Renal cortical epithelial cell (primary cell): Measurements from ENCODE around the gene NFATC2. TPM values are rescaled to one million over a fixed set of nuclear protein-coding genes. Genes with fewer than 3 reads are reported as not detected.
"Not testable (repeated sequence)": the region's sequence is repeated elsewhere in the genome, so short reads cannot be mapped to it uniquely, and the experiment has no call there.

Experiments
- DNase-seq: peaks from one replicate; pipeline ENCODE4 v3.0.0-alpha.2; 2011; ENCODE audit warnings: low read depth
- total RNA-seq: library from RNA; depleted of rRNA; stranded (reverse); fragments of >200 nt; gene quantifications from 2 replicates; pipeline ENCODE4 v1.2.3, GENCODE V29; 2014

The NFATC2 gene
- total RNA-seq, 1 donor from 2014 or later, result under 0.01 TPM

- not testable (repeated sequence) for DNase-seq
Observed at GRCh38 chr20:51568533-51568932, 26.0 kb upstream of the NFATC2 start.

- DNase-seq, result no peak
Observed at GRCh38 chr20:51567622-51568021, 25.1 kb upstream of the NFATC2 start.

- no peak for DNase-seq
Observed at GRCh38 chr20:51566594-51566993, 24.1 kb upstream of the NFATC2 start.

DNA sequence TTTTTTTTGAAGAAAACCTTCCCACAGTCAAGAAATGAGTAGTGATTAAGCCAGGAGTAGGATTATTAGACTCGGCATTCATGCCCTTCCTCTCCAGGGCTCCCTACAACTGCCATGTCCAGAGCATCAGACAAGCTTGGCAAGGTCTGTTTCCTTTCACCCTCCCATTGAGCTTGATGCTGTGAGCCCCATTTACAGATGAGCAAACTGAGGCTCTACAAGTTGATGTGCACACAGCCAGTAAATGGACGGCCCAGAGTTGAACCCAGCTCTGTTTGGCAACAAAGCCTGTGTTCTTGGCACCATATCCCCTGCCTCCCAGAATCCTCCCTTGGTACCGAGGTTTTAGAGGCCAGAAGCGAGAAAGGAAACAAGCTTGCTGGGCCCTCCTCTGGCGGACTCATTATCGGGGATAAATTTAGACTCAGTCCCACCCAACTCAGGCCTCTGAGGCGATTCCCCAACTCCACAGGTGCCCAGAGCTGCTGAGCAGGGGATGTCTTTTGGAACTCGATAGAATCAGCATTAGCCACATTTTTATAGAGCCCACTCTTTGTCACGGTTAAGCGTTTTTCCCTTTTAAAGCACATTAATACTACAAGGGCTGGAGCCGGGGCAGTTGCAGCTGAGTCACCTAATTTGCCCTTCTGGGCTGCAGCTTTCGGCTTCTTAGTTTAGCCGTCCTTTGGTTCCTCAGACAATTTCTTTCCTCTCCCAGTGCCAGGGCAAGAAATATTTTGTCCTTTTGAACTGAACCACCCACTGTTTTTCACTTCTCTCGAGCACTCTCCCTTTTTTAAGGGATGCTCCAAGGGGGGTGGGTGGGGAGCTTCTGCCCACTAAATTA lies 23.0 kb upstream of the NFATC2 start:
- DNase-seq, result no peak

- peak; percentile 60 for DNase-seq
Observed at GRCh38 chr20:51563486-51564332, 21.2 kb upstream of the NFATC2 start.

- DNase-seq, result no peak
Observed at GRCh38 chr20:51563174-51563485, 20.6 kb upstream of the NFATC2 start.

DNA sequence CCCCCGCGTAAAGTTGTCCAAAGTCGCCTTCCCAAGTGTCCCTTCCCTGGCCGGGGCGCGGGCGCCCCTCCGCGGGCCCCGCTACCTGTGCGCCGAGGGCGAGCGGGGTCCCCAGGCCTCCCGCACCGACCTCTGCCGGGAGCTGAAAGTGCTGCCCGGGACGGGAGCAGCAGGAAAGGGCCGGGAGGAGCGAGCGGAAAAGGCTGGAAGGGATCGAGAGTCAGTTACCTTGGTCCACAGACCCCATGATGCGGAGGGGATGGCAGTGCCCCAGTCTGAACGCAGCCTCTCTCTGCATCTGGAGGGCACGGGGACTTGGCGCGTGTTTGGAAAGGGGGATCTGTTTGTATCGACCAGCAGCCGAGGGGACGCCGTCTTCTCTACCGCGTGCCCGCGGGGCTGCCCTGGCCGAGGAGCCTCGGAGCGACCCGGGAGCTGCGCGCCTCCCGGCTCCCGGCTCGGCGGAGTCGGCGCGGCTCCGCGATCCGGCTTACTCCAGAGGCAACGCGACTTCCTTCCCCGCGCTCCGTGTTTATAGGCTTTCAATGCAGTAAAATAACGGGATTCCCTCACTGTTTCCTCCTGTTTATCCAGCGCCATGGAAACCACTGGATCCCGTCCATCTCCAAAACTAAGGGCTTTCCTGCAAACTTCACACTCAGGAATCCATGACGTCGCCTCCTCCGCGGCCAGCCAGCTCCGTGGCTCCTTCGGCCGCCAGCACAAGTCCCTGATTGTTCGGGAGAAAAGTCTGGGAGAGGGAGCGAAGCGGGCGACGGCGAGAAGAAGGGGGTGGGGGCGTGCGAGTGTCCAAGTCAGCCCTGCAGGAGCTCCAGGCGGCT lies 20.0 kb upstream of the NFATC2 start:
- peak; percentile 82 for DNase-seq

DNA sequence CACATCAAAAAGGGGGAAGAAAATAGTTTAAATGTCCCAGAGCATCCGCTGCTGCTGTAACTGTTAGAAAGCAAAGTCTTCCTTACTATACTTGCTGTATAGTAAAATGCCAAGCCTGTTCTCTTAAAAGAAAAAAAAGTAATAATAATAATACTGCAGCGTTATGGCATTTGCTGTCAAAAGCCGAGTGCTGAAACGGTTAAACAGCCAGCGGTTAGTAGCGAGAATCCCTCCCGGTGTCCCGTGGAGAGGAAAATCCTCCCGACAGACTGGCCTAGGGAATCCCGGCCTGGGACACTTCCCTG lies 19.5 kb upstream of the NFATC2 start:
- no peak for DNase-seq

DNA sequence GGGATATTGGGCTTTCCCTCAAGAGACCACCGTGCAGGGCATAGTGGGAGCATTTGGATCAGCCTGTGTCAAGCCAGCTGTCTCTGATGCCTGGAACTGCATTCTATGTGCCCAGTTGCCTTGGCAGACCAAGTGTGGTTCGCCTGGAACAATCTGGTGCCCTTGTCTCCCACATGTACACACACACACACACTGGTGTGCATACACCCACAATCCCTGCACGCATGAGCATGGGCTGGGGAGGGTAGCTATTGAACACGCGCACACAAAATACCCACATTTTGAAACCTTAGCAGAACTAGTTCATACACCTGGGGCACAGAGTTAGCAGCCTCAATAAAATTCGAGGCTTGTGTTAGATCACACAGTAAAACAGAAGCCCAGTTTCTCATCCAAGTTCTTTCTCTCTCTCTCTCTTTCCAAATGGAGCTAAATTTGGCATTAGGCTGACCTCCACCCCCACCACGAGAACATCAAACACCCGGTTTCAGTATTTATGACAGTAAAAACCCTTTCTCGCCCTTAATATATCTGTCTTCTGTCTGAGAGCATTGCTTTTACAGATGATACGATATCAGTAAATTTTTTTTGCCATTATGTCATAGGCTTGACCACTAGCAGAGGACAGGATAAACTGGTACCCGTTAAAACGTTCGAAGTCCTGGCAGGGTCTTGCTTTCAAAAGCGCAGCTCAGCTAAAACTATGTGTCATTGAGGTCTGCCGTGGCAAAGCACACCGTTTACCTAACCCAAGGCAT lies 18.2 kb upstream of the NFATC2 start:
- DNase-seq, result no peak

DNA sequence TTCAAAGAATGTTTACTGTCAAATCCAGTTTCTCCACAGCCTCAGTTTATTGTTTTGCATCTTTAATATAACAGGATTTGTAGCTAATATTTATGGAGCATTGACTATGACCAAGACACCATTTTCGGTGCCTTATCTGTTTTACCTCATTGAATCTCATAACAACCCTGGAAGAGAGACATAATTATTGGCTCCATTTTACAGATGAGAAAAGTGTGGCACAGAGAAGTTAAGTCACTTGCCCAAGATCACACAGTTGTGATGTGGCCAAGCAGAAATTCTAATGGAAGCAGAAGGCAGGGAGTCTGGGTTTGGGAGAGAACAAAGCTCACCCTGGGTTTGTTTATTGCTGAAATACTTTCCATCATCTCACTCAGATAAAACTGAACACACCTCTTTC lies 17.5 kb upstream of the NFATC2 start:
- DNase-seq, result no peak

GRCh38 chr20:51554538-51555165 lies 12.1 kb upstream of the NFATC2 start:
- no peak for DNase-seq

DNA sequence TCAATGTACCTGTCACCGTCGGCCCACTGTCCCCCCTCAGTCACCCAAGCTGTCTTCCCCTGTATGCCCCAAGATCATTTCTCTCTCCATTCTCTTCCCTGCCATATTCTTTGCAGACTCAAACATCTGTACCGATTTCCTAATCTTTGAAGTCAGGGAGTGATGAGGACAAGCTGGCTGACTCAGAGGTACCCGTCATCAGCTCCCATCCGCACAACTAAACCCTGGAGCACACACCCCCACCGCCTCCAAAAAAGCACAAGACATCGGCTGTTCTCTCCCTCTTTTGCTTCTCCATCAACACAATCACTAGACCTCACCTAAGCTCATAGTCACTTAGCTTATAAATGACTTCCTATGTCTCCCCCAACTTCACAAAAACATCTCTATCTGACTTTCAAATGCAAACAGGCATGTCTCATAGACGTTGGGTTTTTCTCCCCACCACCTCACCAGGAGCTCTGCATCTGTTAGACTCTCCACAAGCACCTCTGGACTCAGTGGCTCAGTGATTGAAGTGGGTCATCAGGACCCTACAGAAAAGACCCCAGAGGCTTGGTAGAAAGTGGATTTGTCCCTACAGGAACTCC lies 11.5 kb upstream of the NFATC2 start:
- DNase-seq, result no peak

GRCh38 chr20:51551186-51551585 lies 8.7 kb upstream of the NFATC2 start:
- DNase-seq, result no peak

- DNase-seq, result no peak
Observed at GRCh38 chr20:51549474-51549873, 7.0 kb upstream of the NFATC2 start.

GRCh38 chr20:51547951-51548350 lies 5.4 kb upstream of the NFATC2 start:
- DNase-seq, result no peak

DNA sequence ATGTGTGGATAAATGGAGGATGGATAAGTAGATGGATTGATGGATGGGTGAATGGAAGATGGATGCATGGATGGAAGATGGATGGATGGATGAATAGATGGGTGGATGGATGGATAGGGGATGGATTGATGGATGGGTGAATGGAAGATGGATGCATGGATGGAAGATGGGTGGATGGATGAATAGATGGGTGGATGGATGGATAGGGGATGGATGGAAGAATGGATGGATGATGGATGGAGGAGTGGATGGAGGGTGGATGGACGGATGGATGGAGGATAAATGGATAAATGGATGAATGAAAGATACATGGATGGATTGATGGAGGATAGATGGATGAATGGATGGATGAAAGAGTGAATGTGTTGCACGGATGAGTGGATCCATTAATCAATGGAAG lies 3.0 kb upstream of the NFATC2 start:
- no peak for DNase-seq

DNA sequence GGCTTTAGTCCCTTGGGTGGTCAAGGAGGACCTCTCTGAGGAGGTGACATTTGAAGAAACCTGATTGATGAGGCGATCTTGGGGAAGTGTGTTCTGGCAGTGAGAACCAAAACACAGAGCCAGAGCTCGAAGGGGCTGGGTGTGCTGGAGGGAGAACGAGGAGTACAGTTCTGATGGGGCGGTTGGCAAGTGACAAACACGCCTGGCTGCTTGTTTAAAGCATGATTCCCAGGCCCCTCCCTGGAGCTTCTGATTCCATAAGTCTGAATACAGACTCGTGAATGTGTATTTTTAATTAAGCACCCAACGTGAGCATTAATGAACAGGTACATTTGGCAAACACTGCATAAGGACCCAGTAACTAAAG lies 886 bp upstream of the NFATC2 start:
- DNase-seq, result no peak

GRCh38 chr20:51542033-51542570 lies 417 bp downstream of the NFATC2 start:
- DNase-seq, result no peak

GRCh38 chr20:51541189-51542032 lies 1.1 kb downstream of the NFATC2 start:
- peak; percentile 17 for DNase-seq

GRCh38 chr20:51540580-51540979 lies 1.9 kb downstream of the NFATC2 start:
- DNase-seq, result no peak
